ENCODE data around the gene TRO.

DNA sequence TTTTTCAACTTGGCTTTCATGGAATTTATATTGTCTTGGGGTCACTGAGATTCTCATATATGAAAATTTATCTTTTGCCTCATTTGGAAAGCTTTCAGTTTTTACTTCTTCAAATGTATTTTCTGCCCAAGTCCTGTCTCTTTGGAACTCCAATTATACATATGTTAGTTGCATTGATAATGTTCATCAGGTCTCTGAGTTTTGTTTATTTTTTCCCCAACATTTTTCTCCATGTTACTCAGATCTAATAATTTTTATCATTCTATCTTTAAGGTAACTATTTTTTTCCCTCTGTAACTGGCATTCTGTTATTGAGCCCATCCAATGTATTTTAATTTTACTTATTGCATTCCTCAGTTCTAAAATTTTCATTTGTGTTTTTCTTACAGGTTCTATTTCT is 10.7 kb upstream of the TRO start:
- TF ChIP-seq POLR2AphosphoS5 (IDR thresholded peaks at IDR 0.05; ENCODE audit: borderline replicate concordance, low read depth, low read length) (no peak), EZH2 (IDR thresholded peaks at IDR 0.05) (no peak), FOXP2 (optimal IDR thresholded peaks at IDR 0.05; ENCODE audit: control extremely low read depth, extremely low read length, insufficient read depth) (no peak)

Measured in SK-N-MC (cell line).